NB4 (cell line): ENCODE results near the gene AZU1.

Experiments
- CTCF ChIP-seq: IDR thresholded peaks from one replicate; pipeline ENCODE4 v1.5.1; 2012; ENCODE audit warnings: low read depth, low read length
- MYC ChIP-seq: IDR thresholded peaks from 2 replicates; pipeline ENCODE4 v1.6.1; 2011; ENCODE audit warnings: low read depth, low read length
- POLR2A ChIP-seq: IDR thresholded peaks from 2 replicates; pipeline ENCODE4 v1.6.1; 2011; ENCODE audit warnings: mild to moderate bottlenecking; ENCODE audit not compliant: insufficient read length; ENCODE audit errors: extremely low read depth

- no peak for TF ChIP-seq CTCF
- TF ChIP-seq POLR2A = no peak
- TF ChIP-seq MYC = no peak
Observed at GRCh38 chr19:778910-779653, 48.6 kb upstream of the AZU1 start.
